GM12891 (cell line): Measurements from ENCODE around the gene PEAK1.

Source experiments
- POLR2A ChIP-seq: IDR thresholded peaks from 2 replicates; pipeline ENCODE4 v1.6.1; 2011; ENCODE audit warnings: low read depth, low read length, control low read depth
- POLR2AphosphoS5 ChIP-seq: IDR thresholded peaks from 2 replicates; pipeline ENCODE4 v1.6.1; 2011; ENCODE audit warnings: low read depth, low read length, control low read depth

- TF ChIP-seq POLR2A (no peak), POLR2AphosphoS5 (no peak)
Observed at GRCh38 chr15:77402740-77403379, 17.0 kb downstream of the PEAK1 start.
